OCI-LY7 (cell line): Measurements from ENCODE around the gene WTAP.

ENCODE experiments used
- EZH2phosphoT487 ChIP-seq: fragments of 200-600 bp; sonication (generic); IDR thresholded peaks from 2 replicates; pipeline ENCODE4 v1.6.1; 2018; ENCODE audit warnings: low read depth, borderline replicate concordance, mild to moderate bottlenecking, mixed run types, antibody characterized with exemption, low read length, moderate library complexity, mixed read lengths
- TF ChIP-seq, protein P1 (sequence below): fragments of 200-600 bp; sonication (generic); conservative IDR thresholded peaks from 2 replicates; pipeline ENCODE4 v1.5.1; 2014; ENCODE audit warnings: mild to moderate bottlenecking, antibody characterized with exemption, low read length, moderate library complexity, mixed read lengths

DNA sequence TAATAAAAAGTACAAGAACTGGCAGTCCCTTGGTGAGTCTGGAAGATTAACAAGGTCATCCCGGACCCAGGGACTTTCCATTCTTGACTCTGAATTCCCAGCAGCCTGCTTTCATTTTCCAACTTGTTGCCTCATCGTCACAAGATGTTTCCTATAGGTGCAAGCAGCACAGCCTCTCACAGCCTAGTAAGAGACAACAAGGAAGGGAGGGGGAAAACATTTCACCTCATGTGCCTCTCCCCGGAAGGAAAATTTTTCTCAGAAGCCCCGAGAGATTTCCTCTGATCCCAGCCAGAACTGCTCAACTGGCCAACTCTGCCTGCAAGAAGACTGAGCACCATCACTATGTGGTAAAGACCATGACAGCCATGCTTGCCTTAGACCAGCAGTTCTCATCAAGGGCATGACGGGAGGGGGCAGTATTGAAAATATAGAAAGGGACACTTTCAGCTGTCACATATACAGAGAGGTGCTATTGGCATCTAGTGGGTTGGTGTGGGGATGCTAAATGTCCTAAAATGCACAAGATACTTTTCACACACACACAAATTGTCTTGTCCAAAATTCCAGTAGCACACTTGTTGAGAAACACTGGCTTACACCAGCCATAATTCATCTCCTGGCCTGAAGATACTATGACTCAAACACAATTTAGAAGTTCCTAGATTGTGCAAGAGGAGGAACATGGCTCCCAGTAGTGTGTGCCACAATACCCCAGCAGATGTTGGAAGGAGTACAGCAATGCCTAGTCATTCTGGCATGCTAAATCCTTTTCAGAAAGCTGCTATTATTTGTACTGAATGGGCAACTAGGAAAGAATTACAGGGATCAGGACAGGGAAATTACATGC lies 10.8 kb upstream of the WTAP start:
- TF ChIP-seq, protein P1, sequence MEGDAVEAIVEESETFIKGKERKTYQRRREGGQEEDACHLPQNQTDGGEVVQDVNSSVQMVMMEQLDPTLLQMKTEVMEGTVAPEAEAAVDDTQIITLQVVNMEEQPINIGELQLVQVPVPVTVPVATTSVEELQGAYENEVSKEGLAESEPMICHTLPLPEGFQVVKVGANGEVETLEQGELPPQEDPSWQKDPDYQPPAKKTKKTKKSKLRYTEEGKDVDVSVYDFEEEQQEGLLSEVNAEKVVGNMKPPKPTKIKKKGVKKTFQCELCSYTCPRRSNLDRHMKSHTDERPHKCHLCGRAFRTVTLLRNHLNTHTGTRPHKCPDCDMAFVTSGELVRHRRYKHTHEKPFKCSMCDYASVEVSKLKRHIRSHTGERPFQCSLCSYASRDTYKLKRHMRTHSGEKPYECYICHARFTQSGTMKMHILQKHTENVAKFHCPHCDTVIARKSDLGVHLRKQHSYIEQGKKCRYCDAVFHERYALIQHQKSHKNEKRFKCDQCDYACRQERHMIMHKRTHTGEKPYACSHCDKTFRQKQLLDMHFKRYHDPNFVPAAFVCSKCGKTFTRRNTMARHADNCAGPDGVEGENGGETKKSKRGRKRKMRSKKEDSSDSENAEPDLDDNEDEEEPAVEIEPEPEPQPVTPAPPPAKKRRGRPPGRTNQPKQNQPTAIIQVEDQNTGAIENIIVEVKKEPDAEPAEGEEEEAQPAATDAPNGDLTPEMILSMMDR: no peak
- TF ChIP-seq EZH2phosphoT487: no peak
